HepG2 (cell line): ENCODE data around the gene DHRS1. TPM values are rescaled to one million over a fixed set of nuclear protein-coding genes. Genes with fewer than 3 reads are reported as not detected.

ENCODE experiments used
- KDM3A ChIP-seq: IDR thresholded peaks from 2 replicates; pipeline ENCODE4 v1.6.1; 2018; ENCODE audit warnings: low read depth, missing compliant biosample characterization
- KDM6A ChIP-seq: IDR thresholded peaks from 2 replicates; pipeline ENCODE4 v1.6.1; 2016; ENCODE audit warnings: low read depth
- ZC3H4 ChIP-seq: sonication (generic); formaldehyde crosslinking; IDR thresholded peaks from 2 replicates; pipeline ENCODE4 v1.4.0; 2020; ENCODE audit warnings: missing genetic modification reagents, borderline replicate concordance
- ZNF136 ChIP-seq: sonication (generic); formaldehyde crosslinking; IDR thresholded peaks from 2 replicates; pipeline ENCODE4 v1.8.1; 2022; ENCODE audit warnings: low read depth, mild to moderate bottlenecking, moderate library complexity, missing genetic modification reagents
- polyA plus RNA-seq, 8 experiments: library from polyadenylated mRNA; depleted of rRNA in 3 of 8; stranded (reverse) in 7 of 8; unstranded in 1 of 8; fragments of >200 nt; fragmentation: Illumina TruSeq in 4 of 8; extraction: Trizol in 4 of 8; gene quantifications; 2 replicates each; pipeline versions ENCODE4 v1.2.1 to v1.2.3, GENCODE V29; 2011 to 2016; ENCODE audit warnings: low read depth in 4 of 8, missing spikeins in 1 of 8, mixed read lengths in 1 of 8; ENCODE audit not compliant: insufficient read depth in 1 of 8
- total RNA-seq, 5 experiments: library from RNA; depleted of rRNA; stranded (reverse); fragments of >200 nt; fragmentation: Illumina TruSeq; extraction: Trizol; gene quantifications; 2 replicates each; pipeline ENCODE4 v1.2.3, GENCODE V29; 2016; ENCODE audit warnings: low read depth in 1 of 5
- TF ChIP-seq, protein P1 (sequence below), 2 experiments: sonication (generic) in 1 of 2; formaldehyde crosslinking in 1 of 2; IDR thresholded peaks; 2 replicates each; pipeline versions ENCODE4 v1.4.0 to v1.6.1; 2018 to 2020; ENCODE audit warnings: missing genetic modification reagents in 2 of 2, borderline replicate concordance in 1 of 2, low read depth in 1 of 2, mild to moderate bottlenecking in 1 of 2, missing biosample characterization in 1 of 2
- TF ChIP-seq, protein P2 (sequence below): sonication (generic); formaldehyde crosslinking; IDR thresholded peaks from 2 replicates; pipeline ENCODE4 v1.8.1; 2023; ENCODE audit warnings: mild to moderate bottlenecking, inconsistent platforms, moderate library complexity, missing genetic modification reagents, borderline replicate concordance
- TF ChIP-seq, protein P3 (sequence below): sonication (generic); formaldehyde crosslinking; IDR thresholded peaks from 2 replicates; pipeline ENCODE4 v1.5.0; 2020; ENCODE audit warnings: mild to moderate bottlenecking, missing genetic modification reagents
- TF ChIP-seq, protein P4 (sequence below): sonication (generic); formaldehyde crosslinking; IDR thresholded peaks from 2 replicates; pipeline ENCODE4 v1.4.0; 2020; ENCODE audit warnings: missing genetic modification reagents, borderline replicate concordance
- TF ChIP-seq, protein P5 (sequence below): sonication (generic); formaldehyde crosslinking; IDR thresholded peaks from 2 replicates; pipeline ENCODE4 v1.4.0; 2020; ENCODE audit warnings: mild to moderate bottlenecking, missing genetic modification reagents
- TF ChIP-seq, protein P6 (sequence below): sonication (generic); formaldehyde crosslinking; IDR thresholded peaks from 2 replicates; pipeline ENCODE4 v1.8.1; 2022; ENCODE audit warnings: low read depth, mild to moderate bottlenecking, missing genetic modification reagents
- TF ChIP-seq, protein P7 (sequence below): sonication (generic); formaldehyde crosslinking; IDR thresholded peaks from 2 replicates; pipeline ENCODE4 v1.5.1; 2020; ENCODE audit warnings: mild to moderate bottlenecking, moderate library complexity, missing genetic modification reagents

DHRS1 gene
- total and polyA plus RNA-seq, 2 of the 13 experiments (the other 11 are each of a cell fraction or from before 2014, with no cell fraction given), result 49.8 to 60.8 TPM

DNA sequence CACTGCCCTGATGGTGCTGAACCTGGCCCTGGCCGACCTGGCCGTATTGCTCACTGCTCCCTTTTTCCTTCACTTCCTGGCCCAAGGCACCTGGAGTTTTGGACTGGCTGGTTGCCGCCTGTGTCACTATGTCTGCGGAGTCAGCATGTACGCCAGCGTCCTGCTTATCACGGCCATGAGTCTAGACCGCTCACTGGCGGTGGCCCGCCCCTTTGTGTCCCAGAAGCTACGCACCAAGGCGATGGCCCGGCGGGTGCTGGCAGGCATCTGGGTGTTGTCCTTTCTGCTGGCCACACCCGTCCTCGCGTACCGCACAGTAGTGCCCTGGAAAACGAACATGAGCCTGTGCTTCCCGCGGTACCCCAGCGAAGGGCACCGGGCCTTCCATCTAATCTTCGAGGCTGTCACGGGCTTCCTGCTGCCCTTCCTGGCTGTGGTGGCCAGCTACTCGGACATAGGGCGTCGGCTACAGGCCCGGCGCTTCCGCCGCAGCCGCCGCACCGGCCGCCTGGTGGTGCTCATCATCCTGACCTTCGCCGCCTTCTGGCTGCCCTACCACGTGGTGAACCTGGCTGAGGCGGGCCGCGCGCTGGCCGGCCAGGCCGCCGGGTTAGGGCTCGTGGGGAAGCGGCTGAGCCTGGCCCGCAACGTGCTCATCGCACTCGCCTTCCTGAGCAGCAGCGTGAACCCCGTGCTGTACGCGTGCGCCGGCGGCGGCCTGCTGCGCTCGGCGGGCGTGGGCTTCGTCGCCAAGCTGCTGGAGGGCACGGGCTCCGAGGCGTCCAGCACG, 16.4 kb upstream of the DHRS1 start (continued):
- TF ChIP-seq, protein P1, sequence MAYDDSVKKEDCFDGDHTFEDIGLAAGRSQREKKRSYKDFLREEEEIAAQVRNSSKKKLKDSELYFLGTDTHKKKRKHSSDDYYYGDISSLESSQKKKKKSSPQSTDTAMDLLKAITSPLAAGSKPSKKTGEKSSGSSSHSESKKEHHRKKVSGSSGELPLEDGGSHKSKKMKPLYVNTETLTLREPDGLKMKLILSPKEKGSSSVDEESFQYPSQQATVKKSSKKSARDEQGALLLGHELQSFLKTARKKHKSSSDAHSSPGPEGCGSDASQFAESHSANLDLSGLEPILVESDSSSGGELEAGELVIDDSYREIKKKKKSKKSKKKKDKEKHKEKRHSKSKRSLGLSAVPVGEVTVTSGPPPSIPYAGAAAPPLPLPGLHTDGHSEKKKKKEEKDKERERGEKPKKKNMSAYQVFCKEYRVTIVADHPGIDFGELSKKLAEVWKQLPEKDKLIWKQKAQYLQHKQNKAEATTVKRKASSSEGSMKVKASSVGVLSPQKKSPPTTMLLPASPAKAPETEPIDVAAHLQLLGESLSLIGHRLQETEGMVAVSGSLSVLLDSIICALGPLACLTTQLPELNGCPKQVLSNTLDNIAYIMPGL (CRISPR knock-in tag; IDR thresholded peaks at IDR 0.05; ENCODE audit: borderline replicate concordance in 1 of 2, low read depth in 1 of 2), result peak; percentile 92 to 95
- TF ChIP-seq, protein P2, sequence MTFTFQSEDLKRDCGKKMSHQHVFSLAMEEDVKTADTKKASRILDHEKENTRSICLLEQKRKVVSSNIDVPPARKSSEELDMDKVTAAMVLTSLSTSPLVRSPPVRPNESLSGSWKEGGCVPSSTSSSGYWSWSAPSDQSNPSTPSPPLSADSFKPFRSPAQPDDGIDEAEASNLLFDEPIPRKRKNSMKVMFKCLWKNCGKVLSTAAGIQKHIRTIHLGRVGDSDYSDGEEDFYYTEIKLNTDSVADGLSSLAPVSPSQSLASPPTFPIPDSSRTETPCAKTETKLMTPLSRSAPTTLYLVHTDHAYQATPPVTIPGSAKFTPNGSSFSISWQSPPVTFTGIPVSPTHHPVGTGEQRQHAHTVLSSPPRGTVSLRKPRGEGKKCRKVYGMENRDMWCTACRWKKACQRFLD, result peak; percentile 95
- peak; percentile 99 for TF ChIP-seq ZNF136
- TF ChIP-seq, protein P3, sequence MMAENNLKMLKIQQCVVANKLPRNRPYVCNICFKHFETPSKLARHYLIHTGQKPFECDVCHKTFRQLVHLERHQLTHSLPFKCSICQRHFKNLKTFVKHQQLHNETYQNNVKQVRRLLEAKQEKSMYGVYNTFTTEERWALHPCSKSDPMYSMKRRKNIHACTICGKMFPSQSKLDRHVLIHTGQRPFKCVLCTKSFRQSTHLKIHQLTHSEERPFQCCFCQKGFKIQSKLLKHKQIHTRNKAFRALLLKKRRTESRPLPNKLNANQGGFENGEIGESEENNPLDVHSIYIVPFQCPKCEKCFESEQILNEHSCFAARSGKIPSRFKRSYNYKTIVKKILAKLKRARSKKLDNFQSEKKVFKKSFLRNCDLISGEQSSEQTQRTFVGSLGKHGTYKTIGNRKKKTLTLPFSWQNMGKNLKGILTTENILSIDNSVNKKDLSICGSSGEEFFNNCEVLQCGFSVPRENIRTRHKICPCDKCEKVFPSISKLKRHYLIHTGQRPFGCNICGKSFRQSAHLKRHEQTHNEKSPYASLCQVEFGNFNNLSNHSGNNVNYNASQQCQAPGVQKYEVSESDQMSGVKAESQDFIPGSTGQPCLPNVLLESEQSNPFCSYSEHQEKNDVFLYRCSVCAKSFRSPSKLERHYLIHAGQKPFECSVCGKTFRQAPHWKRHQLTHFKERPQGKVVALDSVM (CRISPR knock-in tag), result no peak
- 0 out of 2 replicates have a peak, but pooled peaks have one; percentile 15 for TF ChIP-seq KDM6A
- TF ChIP-seq, protein P4, sequence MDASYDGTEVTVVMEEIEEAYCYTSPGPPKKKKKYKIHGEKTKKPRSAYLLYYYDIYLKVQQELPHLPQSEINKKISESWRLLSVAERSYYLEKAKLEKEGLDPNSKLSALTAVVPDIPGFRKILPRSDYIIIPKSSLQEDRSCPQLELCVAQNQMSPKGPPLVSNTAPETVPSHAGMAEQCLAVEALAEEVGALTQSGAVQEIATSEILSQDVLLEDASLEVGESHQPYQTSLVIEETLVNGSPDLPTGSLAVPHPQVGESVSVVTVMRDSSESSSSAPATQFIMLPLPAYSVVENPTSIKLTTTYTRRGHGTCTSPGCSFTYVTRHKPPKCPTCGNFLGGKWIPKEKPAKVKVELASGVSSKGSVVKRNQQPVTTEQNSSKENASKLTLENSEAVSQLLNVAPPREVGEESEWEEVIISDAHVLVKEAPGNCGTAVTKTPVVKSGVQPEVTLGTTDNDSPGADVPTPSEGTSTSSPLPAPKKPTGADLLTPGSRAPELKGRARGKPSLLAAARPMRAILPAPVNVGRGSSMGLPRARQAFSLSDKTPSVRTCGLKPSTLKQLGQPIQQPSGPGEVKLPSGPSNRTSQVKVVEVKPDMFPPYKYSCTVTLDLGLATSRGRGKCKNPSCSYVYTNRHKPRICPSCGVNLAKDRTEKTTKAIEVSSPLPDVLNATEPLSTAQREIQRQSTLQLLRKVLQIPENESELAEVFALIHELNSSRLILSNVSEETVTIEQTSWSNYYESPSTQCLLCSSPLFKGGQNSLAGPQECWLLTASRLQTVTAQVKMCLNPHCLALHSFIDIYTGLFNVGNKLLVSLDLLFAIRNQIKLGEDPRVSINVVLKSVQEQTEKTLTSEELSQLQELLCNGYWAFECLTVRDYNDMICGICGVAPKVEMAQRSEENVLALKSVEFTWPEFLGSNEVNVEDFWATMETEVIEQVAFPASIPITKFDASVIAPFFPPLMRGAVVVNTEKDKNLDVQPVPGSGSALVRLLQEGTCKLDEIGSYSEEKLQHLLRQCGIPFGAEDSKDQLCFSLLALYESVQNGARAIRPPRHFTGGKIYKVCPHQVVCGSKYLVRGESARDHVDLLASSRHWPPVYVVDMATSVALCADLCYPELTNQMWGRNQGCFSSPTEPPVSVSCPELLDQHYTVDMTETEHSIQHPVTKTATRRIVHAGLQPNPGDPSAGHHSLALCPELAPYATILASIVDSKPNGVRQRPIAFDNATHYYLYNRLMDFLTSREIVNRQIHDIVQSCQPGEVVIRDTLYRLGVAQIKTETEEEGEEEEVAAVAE (CRISPR knock-in tag), result peak; percentile 86; the same call in 1 of the 2 replicates
- TF ChIP-seq, protein P5, sequence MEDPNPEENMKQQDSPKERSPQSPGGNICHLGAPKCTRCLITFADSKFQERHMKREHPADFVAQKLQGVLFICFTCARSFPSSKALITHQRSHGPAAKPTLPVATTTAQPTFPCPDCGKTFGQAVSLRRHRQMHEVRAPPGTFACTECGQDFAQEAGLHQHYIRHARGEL (CRISPR knock-in tag), result peak; percentile 97
- TF ChIP-seq KDM3A (CRISPR knock-in tag), result peak; percentile 95
- TF ChIP-seq ZC3H4 (CRISPR knock-in tag), result peak; percentile 79; the same call in 1 of the 2 replicates
- TF ChIP-seq, protein P6, sequence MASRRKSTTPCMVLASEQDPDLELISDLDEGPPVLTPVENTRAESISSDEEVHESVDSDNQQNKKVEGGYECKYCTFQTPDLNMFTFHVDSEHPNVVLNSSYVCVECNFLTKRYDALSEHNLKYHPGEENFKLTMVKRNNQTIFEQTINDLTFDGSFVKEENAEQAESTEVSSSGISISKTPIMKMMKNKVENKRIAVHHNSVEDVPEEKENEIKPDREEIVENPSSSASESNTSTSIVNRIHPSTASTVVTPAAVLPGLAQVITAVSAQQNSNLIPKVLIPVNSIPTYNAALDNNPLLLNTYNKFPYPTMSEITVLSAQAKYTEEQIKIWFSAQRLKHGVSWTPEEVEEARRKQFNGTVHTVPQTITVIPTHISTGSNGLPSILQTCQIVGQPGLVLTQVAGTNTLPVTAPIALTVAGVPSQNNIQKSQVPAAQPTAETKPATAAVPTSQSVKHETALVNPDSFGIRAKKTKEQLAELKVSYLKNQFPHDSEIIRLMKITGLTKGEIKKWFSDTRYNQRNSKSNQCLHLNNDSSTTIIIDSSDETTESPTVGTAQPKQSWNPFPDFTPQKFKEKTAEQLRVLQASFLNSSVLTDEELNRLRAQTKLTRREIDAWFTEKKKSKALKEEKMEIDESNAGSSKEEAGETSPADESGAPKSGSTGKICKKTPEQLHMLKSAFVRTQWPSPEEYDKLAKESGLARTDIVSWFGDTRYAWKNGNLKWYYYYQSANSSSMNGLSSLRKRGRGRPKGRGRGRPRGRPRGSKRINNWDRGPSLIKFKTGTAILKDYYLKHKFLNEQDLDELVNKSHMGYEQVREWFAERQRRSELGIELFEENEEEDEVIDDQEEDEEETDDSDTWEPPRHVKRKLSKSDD (CRISPR knock-in tag), result peak; percentile 93
- TF ChIP-seq, protein P7, sequence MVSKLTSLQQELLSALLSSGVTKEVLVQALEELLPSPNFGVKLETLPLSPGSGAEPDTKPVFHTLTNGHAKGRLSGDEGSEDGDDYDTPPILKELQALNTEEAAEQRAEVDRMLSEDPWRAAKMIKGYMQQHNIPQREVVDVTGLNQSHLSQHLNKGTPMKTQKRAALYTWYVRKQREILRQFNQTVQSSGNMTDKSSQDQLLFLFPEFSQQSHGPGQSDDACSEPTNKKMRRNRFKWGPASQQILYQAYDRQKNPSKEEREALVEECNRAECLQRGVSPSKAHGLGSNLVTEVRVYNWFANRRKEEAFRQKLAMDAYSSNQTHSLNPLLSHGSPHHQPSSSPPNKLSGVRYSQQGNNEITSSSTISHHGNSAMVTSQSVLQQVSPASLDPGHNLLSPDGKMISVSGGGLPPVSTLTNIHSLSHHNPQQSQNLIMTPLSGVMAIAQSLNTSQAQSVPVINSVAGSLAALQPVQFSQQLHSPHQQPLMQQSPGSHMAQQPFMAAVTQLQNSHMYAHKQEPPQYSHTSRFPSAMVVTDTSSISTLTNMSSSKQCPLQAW (CRISPR knock-in tag), result peak; percentile 77
